ENCODE measurements around the gene SAMD13.

GRCh38 chr1:84363622-84364021 is 62.1 kb downstream of the SAMD13 start:
- no peak for TF ChIP-seq CTCF (IDR thresholded peaks at IDR 0.05)
- no peak for TF ChIP-seq POLR2A (IDR thresholded peaks at IDR 0.05)
